Measurements from ENCODE around the gene ING5. TPM values are rescaled to one million over a fixed set of nuclear protein-coding genes. Genes with fewer than 3 reads are reported as not detected.

The ING5 gene
- total RNA-seq, 2 donors from 2014 or later, result 18.3 to 44.2 TPM

- Histone ChIP-seq H3K27ac (no peak overlapping the region), H3K36me3 (no peaks in the 10 kb centered on the region), H3K9ac (ENCODE audit: low read depth in 2 of 2, low read length in 2 of 2) (no peak overlapping the region), H3K9me3 (no peaks in the 10 kb centered on the region), H3K4me3 (no peak overlapping the region), H3K4me1 (no peaks in the 10 kb centered on the region), H3K27me3 (no peaks in the 10 kb centered on the region)
- DNase-seq, result no peak
- TF ChIP-seq CTCF (IDR thresholded peaks at IDR 0.05), result no peak
- intact Hi-C loops (cut with DNase I), result no loop called here
These were observed 61.9 kb downstream of the ING5 start for GRCh38 chr2:241763551-241764274.

- no peak for TF ChIP-seq CTCF (IDR thresholded peaks at IDR 0.05)
- DNase-seq, result no peak
- Histone ChIP-seq H3K36me3 (no peaks in the 10 kb centered on the region), H3K27ac (no peak overlapping the region), H3K27me3 (no peaks in the 10 kb centered on the region), H3K9ac (ENCODE audit: low read depth in 2 of 2, low read length in 2 of 2) (no peak overlapping the region), H3K4me1 (no peaks in the 10 kb centered on the region), H3K4me3 (no peak overlapping the region), H3K9me3 (no peaks in the 10 kb centered on the region)
- intact Hi-C loops (cut with DNase I), result no loop called here
These were observed 62.7 kb downstream of the ING5 start for GRCh38 chr2:241764275-241765241.

GRCh38 chr2:241767464-241768250 is 65.8 kb downstream of the ING5 start:
- intact Hi-C loops (cut with DNase I), result no loop called here
- no peaks in the 10 kb centered on the region for H3K36me3 ChIP-seq
- TF ChIP-seq CTCF (IDR thresholded peaks at IDR 0.05), result no peak
- H3K4me1 ChIP-seq, result no peaks in the 10 kb centered on the region
- H3K9ac ChIP-seq (ENCODE audit: low read depth in 2 of 2, low read length in 2 of 2), result no peak overlapping the region
- no peaks in the 10 kb centered on the region for H3K9me3 ChIP-seq
- no peak for DNase-seq
- H3K4me3 ChIP-seq, result no peak overlapping the region
- H3K27me3 ChIP-seq, result no peaks in the 10 kb centered on the region
- H3K27ac ChIP-seq, result no peak overlapping the region

- DNase-seq, result no peak
- no peaks in the 10 kb centered on the region for H3K27me3 ChIP-seq
- no peaks in the 10 kb centered on the region for H3K36me3 ChIP-seq
- no peaks in the 10 kb centered on the region for H3K9me3 ChIP-seq
- H3K9ac ChIP-seq (ENCODE audit: low read depth in 2 of 2, low read length in 2 of 2), result no peak overlapping the region
- H3K27ac ChIP-seq, result no peak overlapping the region
- no peak for TF ChIP-seq CTCF (IDR thresholded peaks at IDR 0.05)
- H3K4me3 ChIP-seq, result no peak overlapping the region
- no peaks in the 10 kb centered on the region for H3K4me1 ChIP-seq
- intact Hi-C loops (cut with DNase I), result no loop called here
These were observed 66.4 kb downstream of the ING5 start for GRCh38 chr2:241768251-241768711.

GRCh38 chr2:241768850-241769249 is 67.0 kb downstream of the ING5 start:
- Histone ChIP-seq H3K27ac (no peak overlapping the region), H3K4me3 (no peak overlapping the region), H3K4me1 (no peaks in the 10 kb centered on the region), H3K36me3 (no peaks in the 10 kb centered on the region), H3K27me3 (no peaks in the 10 kb centered on the region), H3K9ac (ENCODE audit: low read depth in 2 of 2, low read length in 2 of 2) (no peak overlapping the region), H3K9me3 (no peaks in the 10 kb centered on the region)
- intact Hi-C loops (cut with DNase I), result no loop called here
- DNase-seq, result no peak
- TF ChIP-seq CTCF (IDR thresholded peaks at IDR 0.05), result no peak

Measured in colonic mucosa (tissue), 4 donors.